IMR-90 (cell line): ENCODE data around the gene ENTREP3.
"Not testable (repeated sequence)": the region's sequence is repeated elsewhere in the genome, so short reads cannot be mapped to it uniquely, and the experiment has no call there.

Source experiments
- CEBPB ChIP-seq: IDR thresholded peaks from 2 replicates; pipeline ENCODE4 v1.6.1; 2012; ENCODE audit warnings: low read depth, low read length, improper control_type of control experiment
- RAD21 ChIP-seq: IDR thresholded peaks from 2 replicates; pipeline ENCODE4 v1.6.1; 2012; ENCODE audit warnings: low read length, improper control_type of control experiment
- TF ChIP-seq, protein P1 (sequence below): conservative IDR thresholded peaks from 2 replicates; pipeline ENCODE4 v1.5.1; 2012; ENCODE audit warnings: mild to moderate bottlenecking, low read depth, low read length, improper control_type of control experiment

DNA sequence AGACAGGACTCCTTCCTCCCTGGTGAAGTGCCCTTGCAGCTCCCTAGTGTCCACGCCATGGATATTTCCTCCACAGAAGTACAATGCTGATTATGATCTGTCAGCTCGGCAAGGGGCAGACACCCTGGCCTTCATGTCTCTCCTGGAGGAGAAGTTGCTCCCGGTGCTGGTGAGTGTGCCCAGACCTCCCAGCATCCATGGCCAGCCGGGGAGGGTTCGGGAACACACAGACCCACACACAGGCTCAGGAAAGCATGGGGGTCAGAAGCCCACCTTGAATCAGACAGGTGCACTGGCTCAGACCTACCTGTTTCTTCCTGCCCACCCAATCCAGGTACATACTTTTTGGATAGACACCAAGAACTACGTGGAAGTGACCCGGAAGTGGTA is 43.2 kb downstream of the ENTREP3 start:
- TF ChIP-seq, protein P1, sequence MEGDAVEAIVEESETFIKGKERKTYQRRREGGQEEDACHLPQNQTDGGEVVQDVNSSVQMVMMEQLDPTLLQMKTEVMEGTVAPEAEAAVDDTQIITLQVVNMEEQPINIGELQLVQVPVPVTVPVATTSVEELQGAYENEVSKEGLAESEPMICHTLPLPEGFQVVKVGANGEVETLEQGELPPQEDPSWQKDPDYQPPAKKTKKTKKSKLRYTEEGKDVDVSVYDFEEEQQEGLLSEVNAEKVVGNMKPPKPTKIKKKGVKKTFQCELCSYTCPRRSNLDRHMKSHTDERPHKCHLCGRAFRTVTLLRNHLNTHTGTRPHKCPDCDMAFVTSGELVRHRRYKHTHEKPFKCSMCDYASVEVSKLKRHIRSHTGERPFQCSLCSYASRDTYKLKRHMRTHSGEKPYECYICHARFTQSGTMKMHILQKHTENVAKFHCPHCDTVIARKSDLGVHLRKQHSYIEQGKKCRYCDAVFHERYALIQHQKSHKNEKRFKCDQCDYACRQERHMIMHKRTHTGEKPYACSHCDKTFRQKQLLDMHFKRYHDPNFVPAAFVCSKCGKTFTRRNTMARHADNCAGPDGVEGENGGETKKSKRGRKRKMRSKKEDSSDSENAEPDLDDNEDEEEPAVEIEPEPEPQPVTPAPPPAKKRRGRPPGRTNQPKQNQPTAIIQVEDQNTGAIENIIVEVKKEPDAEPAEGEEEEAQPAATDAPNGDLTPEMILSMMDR, result not testable (repeated sequence)
- not testable (repeated sequence) for TF ChIP-seq CEBPB, RAD21
